Activated CD8-positive, alpha-beta memory T cell treated with anti-CD3 and anti-CD28 coated beads for 48 hours (primary cell): ENCODE results near the gene UTP25.

Source experiments
- DNase-seq, 3 experiments: peaks; one replicate each; pipeline ENCODE4 v3.0.0-alpha.2; 2020; ENCODE audit warnings: low read depth in 2 of 3, low spot score in 2 of 3

Gene UTP25

DNA sequence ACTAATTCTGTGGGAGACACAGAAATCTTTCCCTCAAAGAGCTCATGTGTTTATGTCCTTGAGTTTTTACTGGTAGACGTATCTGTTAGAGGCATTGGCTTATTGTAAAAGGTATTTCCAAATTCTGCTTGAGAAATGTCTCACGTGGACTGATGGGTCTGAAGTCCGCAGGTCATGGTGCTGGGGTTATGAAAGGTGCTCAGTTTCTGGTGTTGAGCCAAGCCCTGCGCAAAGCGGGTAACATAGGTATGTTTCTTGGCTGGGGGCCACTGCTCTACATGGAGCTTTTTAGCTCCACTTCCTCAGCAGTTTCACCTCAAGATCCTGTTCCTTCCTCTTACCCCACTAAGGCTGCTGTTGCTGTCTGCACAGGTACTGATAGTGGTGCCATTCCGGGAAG, 10.8 kb downstream of the UTP25 start:
- no peak for DNase-seq

DNA sequence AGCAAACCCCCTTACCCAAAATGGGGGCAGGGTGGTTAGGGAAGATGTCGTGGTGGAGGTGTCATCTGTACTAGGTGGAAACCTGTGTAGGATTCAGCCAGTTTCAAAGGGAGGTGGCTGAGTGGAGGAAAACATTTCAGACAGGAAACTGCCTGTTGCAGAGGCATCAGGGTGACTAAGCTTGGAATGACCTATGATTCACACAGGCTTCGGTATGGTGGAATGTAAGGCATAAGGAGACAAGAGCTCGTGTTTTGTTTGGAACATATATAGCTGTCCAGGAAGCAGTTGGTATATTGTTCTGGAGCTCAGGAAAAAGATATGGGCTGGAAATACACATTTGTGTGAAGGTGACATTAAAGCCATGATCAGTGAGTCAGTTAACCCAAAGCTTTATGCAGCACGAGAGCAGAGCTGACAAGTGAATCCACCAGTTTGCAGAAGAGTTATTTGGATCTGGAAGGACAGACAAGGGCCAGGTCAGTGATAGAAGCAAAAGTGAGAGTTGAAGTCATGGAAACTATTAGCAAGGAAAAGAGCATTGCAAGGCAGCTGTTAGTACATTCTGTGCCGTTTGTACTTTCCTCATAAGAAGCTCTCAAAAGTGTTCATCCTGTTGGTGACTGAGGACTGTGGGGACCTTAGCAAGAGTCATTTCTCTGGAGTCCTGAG, 12.2 kb downstream of the UTP25 start:
- DNase-seq: no peak

DNA sequence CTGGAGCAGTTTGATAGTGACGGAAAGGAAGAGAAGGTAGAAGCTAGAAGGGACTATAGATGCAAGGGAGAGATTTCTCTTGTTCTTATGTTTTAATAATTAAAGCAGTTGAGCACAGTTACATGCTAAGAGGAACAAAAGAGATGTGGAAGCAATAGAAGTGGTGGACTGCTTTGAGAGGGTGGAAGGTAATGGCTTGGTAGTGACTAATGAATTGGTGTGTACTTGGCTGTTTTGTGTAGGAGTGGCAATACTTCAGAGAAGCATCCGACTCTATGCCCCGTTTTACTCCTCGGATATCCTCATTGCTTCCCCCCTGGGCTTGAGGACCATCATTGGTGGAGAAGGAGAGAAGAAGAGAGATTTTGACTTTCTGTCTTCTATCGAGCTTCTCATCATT, 12.8 kb downstream of the UTP25 start:
- DNase-seq: no peak

DNA sequence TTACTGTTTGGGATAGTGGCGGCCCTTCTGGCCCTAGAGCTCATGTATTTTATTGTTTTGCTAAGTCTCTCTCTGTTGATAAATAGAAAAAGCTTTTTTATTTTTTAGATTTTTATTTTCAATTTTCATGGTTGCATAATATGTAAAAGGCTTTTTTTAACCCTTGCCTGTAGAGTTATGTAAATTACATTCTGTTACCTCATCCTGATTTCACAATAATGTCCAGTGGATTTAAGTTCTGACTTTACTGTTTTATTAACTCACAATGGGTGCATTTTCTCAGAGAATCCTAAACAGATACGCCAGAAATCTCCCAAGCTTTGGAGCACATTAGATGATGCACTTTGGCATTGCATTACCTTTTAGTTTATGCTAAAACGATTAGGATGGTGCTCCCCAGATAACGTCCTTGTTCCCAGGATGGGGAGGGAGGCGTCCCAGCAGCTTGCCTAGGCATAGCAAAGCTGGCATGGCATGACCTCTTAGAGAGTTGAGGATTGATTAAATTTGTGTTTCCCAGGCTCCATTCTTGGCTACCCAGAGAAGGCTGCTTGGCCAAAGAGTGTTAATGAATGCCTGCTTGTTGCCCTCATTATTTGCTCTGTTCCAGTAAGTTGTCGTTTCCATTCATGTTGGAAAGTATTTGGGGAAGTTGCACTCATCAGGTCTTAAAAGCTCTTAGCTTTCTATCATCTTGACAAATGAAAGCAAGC, 17.1 kb downstream of the UTP25 start:
- no peak for DNase-seq

DNA sequence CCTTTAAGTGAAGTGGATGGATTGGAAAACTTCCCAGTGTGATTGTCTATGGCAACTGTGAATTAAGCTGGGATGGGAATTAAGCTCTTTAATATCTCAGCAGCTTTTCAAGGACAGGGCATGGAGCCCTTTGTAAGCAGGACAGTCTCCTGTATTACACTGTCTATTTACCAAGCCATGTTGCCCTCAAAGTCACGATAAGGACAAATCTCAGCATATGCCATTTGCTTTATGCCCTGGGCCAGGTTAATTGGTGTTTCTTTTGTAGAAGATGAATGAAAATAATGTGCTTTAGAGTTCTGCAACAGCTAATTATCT, 17.6 kb downstream of the UTP25 start:
- no peak for DNase-seq

DNA sequence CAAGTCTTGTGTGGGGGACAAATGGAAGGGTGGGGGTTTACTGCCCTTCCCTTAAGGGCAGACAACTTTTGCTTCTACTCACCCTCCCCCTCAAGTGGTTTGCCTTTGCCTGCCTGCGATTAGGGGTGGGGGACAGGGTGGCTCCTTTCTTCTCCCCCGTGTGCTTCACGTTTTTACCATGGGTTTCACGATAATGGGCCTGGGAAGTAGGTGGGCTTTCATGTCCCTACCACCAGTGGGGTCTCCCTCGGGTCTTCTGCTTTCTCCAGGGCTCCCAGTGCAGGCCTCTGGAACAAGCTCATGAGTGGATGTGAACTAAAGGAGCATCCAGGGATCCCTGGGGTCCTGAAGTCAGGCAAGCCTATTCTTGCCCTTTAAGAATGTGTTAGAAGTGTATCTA, 21.6 kb downstream of the UTP25 start:
- no peak for DNase-seq

DNA sequence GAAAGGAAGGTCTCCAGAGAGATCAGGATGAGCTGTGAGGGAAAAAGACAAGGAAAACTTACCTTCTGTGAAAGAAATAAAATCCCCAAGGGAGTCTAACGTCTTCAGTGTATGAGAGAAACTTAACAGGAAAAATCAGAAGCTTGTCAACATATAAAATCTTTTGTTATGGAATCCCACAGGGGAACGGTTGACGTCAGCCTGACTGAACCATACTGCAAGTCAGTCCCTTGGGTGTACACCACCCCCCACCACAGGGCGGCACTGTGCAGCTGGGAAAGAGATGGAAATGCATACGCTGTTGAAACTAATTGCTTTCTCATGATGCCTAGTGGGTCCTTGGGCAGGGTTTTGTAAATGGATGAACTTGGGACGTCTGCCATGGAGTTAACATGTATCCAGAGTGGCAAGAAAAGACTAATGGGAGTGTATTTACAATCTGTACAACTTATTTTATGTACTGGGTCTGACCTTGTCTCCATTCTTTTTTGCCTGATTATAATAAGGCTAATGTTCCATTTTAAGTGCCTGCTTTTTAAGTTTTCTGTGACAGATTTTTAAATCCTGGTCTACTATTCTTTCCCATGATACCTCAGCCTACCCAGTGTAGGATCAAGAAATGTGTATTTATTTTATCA, 22.7 kb downstream of the UTP25 start:
- DNase-seq: no peak

DNA sequence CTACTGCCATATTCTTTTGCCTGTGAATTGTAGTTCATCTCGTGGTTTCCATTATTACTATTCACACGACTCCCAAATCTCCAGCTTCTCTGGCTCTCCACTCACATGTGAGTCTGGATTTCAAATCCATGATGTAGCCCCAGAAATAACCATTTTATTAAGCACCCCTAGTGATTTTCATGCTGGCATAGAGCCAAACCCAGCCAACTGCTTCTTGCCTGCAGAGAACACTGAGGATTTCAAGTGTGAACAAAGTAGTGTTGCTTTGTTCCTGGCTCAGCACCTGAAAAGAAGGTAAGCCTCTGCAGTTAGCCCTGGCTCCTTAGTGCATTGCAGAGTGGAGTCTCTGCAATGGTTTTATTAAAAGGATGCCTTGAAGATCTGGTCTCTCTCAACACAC, 25.9 kb downstream of the UTP25 start:
- DNase-seq: no peak

DNA sequence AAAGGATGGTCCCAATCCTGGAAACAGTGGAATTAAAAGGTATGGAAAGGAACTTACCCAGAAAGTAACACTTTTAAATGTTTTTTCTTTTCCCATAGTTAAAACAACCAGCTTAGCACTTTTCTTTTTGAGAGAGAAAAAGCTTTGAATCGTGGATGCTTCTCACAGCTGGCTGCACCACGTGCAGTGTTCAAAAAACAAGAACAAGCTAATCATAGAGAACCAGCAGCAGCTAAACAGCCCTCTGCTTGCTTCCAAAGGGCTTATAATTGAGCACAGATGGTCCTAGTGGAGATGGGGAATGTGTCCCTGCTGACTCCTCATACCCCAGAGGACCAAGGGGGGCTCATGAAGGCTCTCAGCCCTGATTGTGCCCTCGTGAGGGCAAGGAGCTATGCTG, 26.4 kb downstream of the UTP25 start:
- no peak for DNase-seq

DNA sequence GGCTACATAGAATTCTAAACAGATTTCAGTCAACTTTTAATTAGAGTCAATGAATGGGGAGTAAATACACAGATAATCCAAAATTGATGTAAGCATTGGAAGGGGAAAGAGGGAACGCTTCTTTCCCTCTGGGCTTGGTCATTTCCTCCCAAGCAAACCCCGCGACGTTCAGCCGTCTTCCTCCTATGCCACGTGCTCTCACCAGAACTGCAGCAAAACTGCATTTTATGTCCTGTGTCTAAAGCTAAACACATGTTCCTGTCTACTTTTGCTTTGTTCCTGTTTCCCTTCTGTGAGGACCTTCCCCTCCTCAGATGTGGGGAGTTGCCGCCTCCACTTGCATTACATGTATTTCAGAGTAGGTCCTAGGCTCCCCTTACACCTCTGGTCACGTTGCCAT, 27.2 kb downstream of the UTP25 start:
- DNase-seq: no peak

DNA sequence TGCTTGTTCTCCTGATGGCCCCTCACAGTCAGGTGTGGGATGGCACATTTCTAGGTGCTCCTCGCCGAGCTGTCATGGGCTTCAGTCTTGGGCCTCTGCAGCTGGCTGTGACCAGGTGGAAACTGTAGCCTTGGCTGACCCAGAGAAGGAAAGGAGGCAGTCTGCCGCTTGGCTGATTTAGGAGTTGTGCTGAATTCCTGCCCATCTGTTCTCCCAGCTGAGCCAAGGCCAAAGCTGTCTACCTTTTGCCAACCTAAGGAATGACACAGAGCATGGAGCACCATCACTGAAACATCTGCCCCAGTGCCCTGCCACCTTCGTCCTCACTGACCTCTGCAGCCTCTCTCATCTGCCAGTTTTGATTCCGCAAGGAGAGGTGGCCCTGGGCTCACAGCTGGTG, 27.9 kb downstream of the UTP25 start:
- DNase-seq: no peak

DNA sequence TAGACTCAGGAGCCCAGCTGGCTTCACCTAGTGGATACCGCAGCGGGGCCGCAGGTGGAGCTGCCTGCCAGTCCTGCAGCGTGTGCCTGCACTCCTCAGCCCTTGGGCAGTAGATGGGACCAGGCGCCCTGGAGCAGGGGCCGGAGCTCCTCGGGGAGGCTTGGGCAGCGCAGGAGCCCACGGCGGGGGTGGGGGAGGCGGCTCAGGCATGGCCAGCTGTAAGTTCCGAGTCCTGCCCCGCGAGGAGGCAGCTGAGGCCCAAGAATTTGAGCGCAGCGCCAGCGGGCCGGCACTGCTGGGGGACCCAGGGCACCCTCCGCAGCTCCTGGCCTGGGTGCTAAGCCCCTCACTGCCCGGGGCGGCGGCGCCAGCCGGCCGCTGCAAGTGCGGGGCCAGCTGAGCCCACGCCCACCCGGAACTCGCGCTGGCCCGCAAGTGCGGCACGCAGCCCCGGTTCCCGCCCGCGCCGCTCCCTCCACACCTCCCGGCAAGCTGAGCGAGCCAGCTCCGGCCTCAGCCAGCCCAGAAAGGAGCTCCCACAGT, 30.9 kb downstream of the UTP25 start:
- no peak for DNase-seq

DNA sequence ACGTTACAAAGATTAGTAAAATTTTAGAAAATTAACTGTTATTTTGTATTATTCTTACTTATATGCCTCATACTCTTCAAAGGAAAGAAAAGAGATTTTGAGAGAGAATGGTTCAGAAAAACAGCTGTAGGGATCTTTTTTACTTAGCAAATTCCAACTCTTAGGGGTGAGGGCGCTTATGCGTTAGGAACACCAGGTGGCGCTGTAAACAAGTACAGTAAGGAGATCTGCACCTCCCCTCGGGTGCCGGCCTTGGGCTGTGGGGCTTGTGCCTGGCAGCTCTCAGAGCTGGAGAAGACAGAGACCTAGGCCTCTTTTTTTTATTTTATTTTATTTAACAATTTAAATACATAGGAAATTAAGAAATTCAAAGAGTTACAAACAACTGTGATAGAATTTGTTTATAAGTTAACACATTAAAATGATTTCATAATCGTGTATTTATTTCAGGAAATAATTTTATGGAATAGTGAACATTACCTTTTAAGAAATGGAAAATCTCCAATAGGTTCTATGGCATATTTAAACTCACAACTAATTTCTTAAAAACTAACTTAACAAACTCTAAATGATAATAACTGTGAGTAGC, 32.6 kb downstream of the UTP25 start:
- DNase-seq: peak; percentile 9 to 54 (median 23)

DNA sequence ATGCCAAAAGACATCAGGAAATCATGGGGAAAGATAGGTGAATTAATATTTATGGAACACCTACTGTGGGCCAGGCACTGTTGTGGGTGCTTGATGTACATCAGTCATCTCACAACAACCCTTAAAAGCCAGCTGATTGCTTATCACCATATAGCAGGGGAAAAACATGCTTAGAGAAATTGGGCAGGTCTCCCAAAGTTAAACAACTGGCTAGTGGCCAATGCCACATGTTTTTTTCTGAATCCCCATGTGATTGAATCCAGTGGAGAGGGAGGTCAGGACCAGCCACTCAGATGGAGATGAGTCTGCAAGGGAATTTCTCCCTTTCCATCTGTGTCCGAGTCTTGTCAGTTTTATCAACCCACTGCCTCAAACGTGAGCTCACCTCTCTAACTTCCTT, 33.5 kb downstream of the UTP25 start:
- no peak for DNase-seq

DNA sequence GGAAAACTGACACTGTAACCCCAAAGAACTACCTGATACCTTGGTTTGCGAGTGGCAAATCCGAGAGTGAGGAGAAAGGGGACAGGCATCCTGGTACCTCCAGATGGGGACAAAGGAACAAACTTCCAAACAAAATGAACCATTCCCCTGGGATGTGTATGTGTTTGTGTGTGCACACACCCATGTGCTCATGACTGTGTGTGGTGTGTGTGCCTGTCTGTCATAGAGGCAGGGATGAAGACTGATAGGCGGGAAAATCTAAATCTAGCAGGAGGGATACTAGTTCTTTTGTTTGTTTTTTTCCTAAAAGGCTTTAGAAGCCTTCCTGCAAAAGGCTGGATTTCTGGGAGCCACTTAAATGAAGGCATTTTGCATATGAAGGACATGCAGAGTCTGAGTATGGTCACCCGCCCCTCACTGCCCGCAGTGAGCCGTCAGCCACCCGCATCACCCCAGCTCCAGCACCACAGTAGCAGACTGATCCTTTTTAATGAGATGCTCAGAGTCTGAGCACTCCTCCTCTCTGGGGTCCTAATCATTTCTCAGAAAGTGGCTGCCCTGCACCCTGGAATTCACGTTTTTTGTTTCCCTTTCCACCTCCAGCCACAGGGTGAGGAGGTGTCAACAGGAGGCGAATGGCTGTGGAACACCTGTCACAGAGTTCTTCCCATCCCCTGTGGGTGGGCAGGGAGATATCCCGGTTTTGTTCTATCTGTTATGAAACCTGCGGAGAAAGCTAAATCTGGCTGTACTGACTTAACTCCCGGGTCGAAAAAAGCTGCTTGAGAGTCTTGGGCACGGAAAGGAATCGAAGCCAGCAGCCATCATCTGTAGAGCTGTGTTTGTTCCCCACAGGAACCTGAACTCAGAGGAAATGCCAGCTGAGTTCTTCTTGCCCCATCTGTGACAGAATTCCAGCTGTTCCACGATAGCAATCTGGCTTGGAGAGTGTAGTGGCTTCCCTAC, 34.9 kb downstream of the UTP25 start:
- DNase-seq: no peak

DNA sequence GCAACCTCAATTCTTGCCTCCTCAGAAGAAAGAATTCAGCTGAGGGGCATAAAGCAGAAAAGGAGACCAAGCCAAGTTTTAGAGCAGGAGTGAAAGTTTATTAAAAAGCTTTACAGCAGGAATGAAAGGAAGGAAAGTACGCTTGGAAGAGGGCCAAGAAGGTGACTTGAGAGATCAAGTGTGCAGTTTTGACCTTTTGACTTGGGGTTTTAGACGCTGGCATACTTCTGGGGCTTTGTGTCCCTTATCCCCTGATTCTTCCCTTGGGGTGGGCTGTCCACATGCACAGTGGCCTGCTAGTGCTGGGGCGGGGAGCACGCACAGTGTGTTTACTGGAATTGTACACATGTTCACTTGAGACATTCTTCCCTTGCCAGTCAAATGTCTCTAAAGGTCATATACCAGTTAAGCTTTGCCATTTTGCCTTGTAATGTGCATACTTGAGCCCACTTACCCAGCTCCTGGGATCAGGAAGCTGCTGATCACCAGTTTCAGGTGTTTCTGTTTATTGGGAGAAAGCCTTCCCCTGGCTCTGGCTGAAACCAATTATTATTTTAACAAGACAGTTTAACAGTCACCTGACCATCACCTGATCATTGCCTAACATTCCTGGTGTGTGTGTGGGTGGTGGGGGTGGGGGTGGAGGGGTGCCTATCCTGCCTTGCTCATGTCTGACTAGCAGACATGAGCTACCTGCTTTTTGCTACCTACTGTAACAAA, 36.2 kb downstream of the UTP25 start:
- DNase-seq: no peak

DNA sequence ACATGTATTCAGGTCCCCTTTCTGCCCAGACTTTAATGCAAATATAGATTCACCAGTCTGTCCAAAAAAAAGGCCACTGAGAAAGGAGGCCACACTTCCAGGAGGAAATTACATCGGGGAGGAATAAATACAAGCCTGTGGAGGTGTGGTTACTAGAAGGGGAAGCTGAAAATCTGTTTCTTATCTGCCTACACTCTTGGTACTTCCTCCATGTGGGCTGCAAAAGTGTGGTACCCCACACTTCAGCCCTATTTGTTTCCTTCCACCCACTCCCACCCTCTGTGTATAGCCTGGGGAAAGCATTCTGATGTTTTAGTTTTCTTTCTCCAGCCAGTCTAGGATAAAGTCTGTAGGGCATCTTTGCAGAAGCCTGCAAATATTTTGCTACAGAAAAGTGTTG, 38.4 kb downstream of the UTP25 start:
- DNase-seq: no peak

DNA sequence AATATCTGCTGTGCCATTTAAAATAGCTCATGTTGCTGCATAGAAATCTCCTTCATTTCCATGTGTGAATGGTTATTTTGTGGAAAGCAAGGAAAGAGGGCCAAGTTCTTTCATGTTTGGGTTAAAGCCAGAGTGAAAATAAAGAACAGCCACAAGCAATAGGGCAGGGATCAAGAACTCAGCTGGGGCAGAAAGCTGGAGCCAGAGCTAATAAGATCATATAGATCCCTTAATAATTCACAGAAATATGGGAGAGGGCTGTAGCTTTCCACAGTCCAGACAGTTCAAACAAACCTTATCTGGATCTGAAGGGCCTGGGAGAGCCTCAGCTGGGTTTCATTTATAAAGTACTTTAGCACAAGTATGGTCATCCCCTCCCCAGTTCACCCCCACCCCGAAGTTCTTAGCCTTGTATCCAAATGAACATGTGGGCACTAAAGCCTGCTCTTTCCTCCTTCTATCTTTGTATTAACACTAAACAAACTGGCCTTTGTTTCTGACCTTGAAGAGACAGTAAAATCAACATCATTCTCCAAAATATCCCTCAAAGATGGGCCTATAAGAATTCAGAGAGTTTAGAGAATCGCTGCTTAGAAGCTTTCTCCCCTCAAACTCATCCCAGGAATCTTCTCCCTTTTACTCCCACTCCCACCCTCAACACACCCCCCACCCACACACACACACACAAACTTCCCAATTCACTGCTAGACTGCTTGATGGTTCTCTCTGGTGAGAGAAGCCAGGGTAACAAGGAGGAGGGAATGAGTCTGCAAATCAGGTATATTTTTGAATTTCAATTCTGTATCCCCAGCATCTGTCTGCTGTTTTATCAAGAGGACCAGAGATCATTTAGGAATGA, 41.7 kb downstream of the UTP25 start:
- no peak for DNase-seq

DNA sequence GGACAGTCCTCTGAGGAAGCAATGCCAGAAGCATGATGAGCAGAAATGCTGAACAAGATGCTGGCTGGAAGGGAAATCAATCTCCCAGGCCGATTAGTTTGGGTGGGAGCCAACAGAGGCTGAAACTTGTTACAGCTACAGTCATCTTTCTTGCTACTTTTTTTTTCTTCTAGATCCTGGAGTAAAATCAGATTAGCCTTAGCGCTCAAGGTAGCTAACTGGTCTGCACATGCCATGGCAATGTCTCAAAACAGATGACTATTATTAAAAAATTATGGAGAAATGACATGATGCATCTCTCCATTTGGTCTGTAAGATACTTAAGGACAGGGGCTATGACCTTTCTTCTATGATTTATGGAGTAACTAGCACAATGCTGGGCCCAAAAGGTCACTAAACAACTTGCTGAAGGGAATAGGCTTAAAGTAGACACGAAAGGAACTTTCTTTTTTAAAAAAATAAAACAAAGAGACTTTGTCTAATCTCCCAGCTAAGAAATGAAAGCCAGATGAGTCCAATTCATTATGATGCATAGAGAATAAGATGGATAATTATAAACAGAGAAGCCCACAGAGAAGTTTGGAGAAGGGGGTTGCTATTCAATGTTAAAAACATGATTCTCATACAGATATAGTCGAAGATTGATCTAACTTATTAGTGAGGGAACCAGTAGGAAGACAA, 42.5 kb downstream of the UTP25 start:
- DNase-seq: no peak
